ENCODE measurements around the gene CBX2.

Gene CBX2

DNA sequence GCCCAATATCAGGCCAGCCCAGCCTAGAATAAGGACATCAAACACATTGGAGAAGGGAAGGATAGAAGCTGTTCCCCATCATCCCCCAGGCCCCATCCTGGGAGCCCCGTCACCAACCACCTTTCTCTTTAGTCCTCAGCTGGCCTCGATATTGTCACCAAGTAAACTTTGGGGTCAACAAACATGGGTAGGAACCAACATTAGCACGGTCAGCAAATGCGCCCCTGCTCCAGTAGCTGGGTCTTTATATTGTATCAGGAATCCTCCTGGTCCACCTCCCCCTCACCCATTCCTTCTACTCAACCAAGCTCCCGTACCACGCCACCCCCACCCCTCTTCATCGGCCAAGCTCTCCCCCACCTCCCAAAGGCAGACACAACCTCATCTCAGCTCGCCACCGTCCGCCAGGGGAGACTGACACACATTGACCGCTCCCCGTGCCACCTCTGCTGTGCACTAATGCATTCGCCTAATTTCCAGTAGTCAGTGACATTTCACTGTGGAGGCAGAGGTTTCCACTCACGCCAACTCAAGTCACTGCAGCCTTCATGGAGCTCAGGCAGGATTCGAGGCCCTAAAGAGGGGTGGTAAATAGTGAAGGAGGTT, 20.7 kb upstream of the CBX2 start:
- DNase-seq (ENCODE audit: low read depth) = no peak
- no peak overlapping the region for H3K4me3 ChIP-seq (ENCODE audit: low read length)

DNA sequence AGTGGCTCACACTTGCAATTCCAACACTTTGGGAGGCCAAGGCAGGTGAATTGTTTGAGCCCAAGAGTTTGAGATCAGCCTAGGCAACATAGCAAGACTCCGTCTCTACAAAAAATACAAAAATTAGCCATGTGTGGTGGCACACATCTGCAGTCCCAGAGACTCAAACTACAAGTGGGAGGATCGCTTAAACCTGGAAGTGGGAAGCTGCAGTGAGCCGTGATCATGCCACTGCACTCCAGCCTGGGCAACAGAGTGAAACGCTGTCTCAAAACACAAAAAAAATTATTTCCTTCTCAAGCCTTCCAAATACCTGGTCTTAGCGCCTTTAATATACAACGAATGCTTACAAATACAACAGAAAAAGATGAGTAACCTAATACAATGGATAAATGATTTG, 19.7 kb upstream of the CBX2 start:
- DNase-seq (ENCODE audit: low read depth) = no peak
- H3K4me3 ChIP-seq (ENCODE audit: low read length) = no peak overlapping the region
- TF ChIP-seq, protein P1, sequence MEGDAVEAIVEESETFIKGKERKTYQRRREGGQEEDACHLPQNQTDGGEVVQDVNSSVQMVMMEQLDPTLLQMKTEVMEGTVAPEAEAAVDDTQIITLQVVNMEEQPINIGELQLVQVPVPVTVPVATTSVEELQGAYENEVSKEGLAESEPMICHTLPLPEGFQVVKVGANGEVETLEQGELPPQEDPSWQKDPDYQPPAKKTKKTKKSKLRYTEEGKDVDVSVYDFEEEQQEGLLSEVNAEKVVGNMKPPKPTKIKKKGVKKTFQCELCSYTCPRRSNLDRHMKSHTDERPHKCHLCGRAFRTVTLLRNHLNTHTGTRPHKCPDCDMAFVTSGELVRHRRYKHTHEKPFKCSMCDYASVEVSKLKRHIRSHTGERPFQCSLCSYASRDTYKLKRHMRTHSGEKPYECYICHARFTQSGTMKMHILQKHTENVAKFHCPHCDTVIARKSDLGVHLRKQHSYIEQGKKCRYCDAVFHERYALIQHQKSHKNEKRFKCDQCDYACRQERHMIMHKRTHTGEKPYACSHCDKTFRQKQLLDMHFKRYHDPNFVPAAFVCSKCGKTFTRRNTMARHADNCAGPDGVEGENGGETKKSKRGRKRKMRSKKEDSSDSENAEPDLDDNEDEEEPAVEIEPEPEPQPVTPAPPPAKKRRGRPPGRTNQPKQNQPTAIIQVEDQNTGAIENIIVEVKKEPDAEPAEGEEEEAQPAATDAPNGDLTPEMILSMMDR (conservative IDR thresholded peaks at IDR 0.05; ENCODE audit: low read depth, low read length) = no peak

More for the DNA sequence above, 20.7 kb upstream of the CBX2 start:
- TF ChIP-seq, protein P1 (conservative IDR thresholded peaks at IDR 0.05; ENCODE audit: low read depth, low read length) = no peak

DNA sequence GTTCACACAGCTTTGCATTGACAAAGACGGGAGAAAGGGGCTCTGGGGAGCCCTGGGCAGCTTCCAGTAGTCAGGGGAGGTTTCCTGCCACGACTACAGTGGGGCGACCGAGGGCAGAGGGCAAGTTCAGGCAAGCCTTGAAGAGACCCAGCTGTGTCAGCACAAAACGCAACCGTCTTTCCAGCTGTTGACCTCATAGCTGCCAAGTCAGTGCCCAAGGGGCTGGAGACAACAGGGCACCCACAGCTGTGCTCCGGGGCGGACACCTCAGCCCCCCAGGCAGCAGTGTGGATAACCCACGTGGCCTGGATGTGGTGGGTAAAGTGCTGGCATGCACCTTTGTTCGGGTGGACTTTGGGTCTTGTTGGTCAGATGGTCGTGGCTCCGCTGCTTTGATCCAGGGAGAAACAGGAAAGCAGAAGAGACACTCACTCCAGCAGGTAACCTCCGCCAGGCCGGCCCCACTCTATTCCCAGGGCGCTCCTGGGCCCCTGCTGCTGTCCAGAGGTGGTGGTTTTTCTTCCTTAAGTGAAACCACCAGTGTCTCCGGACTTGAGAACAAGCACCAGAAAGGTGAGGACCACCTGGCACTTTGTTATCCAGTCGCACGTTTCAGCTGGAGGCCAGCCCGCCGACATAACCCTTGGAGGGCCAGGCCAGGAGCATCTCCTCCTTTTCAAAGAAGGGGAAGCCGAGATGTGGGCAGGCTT, 17.6 kb upstream of the CBX2 start:
- TF ChIP-seq, protein P1 (conservative IDR thresholded peaks at IDR 0.05; ENCODE audit: low read depth, low read length) = no peak
- DNase-seq (ENCODE audit: low read depth) = no peak

DNA sequence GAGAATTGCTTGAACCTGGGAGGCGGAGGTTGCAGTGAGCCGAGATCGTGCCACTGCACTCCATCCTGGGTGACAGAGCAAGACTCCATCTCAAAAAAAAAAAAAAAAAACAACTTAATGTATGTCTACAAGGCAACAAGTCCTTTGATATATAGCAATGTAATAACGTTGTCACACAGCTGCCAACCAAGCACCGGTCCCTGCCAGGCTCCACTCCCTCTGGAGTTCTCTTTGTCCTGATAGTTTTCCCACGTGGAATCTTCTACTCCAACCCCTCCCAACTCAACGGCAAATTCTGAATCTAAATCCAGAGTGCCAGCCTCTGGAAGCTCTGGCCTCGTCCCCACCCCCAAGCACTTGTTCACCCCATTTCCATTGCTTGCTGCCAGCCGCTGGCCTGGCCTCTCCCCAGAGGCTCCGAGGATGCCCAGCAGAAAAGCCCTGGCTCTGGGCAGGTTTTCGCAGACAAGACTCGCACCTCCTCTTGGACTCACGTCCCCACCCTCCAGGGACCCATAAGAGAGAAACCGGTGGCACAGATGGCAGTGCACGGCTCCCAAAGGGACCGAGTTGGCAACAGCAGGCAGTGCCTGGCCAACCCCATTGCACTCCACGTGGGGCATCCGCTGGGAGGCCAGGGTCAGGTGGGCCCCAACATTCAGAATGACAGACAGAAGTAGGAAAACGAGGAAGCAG, 15.9 kb upstream of the CBX2 start:
- DNase-seq (ENCODE audit: low read depth) = no peak
- H3K4me3 ChIP-seq (ENCODE audit: low read length) = no peak overlapping the region
- TF ChIP-seq, protein P1 (conservative IDR thresholded peaks at IDR 0.05; ENCODE audit: low read depth, low read length) = no peak

More for the DNA sequence above, 17.6 kb upstream of the CBX2 start:
- no peak overlapping the region for H3K4me3 ChIP-seq (ENCODE audit: low read length)

DNA sequence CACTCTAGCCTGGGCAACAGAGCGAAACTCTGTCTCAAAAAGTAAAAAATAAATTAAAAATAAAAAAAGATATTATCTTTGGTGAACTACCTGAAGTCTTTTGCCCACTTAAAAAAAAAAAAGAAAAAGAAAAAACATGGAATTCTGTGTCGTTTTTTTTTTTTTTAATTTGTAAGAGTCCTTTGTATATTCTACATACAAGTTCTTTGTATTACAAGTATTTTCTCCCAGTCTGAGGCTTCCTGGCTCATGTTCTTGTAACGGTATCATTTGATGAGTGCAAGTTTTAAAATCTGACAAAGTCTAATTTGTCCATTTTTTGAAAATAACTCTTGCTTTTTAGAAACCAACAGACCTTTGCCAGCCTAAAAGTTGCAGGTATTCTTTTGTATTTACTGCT, 12.2 kb upstream of the CBX2 start:
- TF ChIP-seq, protein P1 (conservative IDR thresholded peaks at IDR 0.05; ENCODE audit: low read depth, low read length) = no peak
- H3K4me3 ChIP-seq (ENCODE audit: low read length) = no peak overlapping the region
- no peak for DNase-seq (ENCODE audit: low read depth)

DNA sequence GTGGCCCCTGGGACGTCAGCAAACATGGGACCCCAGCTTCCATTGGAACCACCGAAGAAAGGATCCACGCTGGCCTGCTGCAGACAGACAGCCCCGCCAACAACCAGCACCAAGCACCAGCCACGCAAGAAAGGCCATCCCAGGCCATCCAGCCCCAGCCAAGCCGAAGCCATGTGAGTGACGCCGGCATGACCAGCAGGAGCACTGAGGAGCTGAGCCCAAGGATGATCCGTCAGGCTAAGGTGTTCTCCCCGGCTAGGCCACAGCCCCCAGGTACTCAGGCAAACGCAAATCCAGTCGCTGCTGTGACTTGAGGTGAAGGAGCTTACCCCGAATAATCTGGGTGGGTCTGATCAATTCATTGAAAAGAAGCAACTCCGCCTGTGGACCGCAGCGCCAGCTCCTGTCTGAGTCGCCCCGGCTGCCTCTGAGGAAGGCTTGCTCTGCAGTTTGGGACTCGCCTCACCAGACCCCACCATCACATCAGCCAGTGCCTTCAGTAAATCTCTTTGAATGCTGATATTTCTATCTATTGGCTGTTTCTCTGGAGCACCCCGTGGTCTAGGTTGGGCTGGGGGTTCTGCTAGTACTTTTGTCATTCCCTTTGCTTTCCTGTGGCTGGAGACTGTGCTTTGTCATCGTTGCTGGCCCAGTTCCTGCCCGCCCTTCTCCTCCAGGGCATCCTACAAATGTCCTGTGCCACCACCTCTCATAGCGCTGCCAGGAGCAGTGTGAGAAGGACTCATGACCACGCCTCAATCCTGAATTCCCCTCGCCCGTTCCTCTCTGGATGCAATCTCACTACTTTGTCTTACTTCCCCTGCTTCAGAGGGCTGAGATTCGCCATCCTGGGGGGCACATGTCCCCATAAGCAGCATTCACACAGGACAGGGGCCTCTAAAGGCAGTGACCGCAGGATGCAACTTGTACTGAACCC, 8.1 kb upstream of the CBX2 start:
- H3K4me3 ChIP-seq (ENCODE audit: low read length) = no peak overlapping the region
- TF ChIP-seq, protein P1 (conservative IDR thresholded peaks at IDR 0.05; ENCODE audit: low read depth, low read length) = no peak
- no peak for DNase-seq (ENCODE audit: low read depth)

Data from retinal pigment epithelial cell (primary cell).